CD14-positive monocyte (primary cell): ENCODE data around the gene GK2. TPM values are rescaled to one million over a fixed set of nuclear protein-coding genes. Genes with fewer than 3 reads are reported as not detected.

Experiments used
- DNase-seq, 3 donors: peaks; one replicate each; pipeline ENCODE4 v3.0.0-alpha.2; 2011 to 2022
- H2AFZ ChIP-seq: 2 replicates; pipeline ENCODE4 v1.6.0; 2012; ENCODE audit warnings: mild to moderate bottlenecking, low read depth, low read length, inconsistent platforms; ENCODE audit not compliant: insufficient read depth, poor library complexity, severe bottlenecking
- H3K27ac ChIP-seq, 2 donors: 1 replicate in 1 of 2; 2 replicates in 1 of 2; pipeline ENCODE4 v1.5.1; 2012 to 2013; ENCODE audit warnings: low read length in 2 of 2, control low read depth in 1 of 2, inconsistent platforms in 1 of 2, low read depth in 1 of 2, mild to moderate bottlenecking in 1 of 2
- H3K27me3 ChIP-seq, 2 donors: one replicate each; pipeline versions ENCODE4 v1.6.0 to v1.6.1; 2011 to 2013; ENCODE audit warnings: low read length in 2 of 2; ENCODE audit not compliant: control insufficient read depth in 2 of 2, insufficient read depth in 2 of 2
- H3K36me3 ChIP-seq, 2 donors: replicated peaks in 1 of 2; 1 replicate in 1 of 2; 2 replicates in 1 of 2; pipeline versions ENCODE4 v1.5.1 to v1.6.1; 2012 to 2013; ENCODE audit warnings: low read length in 2 of 2, control low read depth in 1 of 2, inconsistent platforms in 1 of 2, mild to moderate bottlenecking in 1 of 2; ENCODE audit not compliant: insufficient read depth in 2 of 2, control insufficient read depth in 1 of 2
- H3K4me1 ChIP-seq, 2 donors: 1 replicate in 1 of 2; 2 replicates in 1 of 2; pipeline versions ENCODE4 v1.5.1 to v1.6.1; 2012 to 2013; ENCODE audit warnings: low read length in 2 of 2, control low read depth in 1 of 2, inconsistent platforms in 1 of 2, mild to moderate bottlenecking in 1 of 2, moderate library complexity in 1 of 2; ENCODE audit not compliant: insufficient read depth in 2 of 2, control insufficient read depth in 1 of 2
- H3K4me2 ChIP-seq: replicated peaks from 2 replicates; pipeline ENCODE3; 2012; ENCODE audit warnings: low read length, moderate library complexity, mild to moderate bottlenecking; ENCODE audit not compliant: poor library complexity, severe bottlenecking; ENCODE audit errors: extremely low read depth
- H3K4me3 ChIP-seq, 3 experiments: fragments of 200-600 bp in 1 of 3; sonication (generic) in 1 of 3; replicated peaks in 1 of 3; 1 replicate in 2 of 3; 2 replicates in 1 of 3; pipeline ENCODE4 v1.5.1; 2011 to 2013; ENCODE audit warnings: low read length in 3 of 3, mild to moderate bottlenecking in 3 of 3, control low read depth in 2 of 3, low read depth in 2 of 3, inconsistent platforms in 1 of 3, moderate library complexity in 1 of 3
- H3K79me2 ChIP-seq: 2 replicates; pipeline ENCODE4 v1.6.0; 2012; ENCODE audit warnings: mild to moderate bottlenecking, control low read depth, inconsistent platforms, low read length, moderate library complexity; ENCODE audit not compliant: insufficient read depth
- H3K9ac ChIP-seq: 2 replicates; pipeline ENCODE4 v1.6.0; 2017; ENCODE audit warnings: low read length, mild to moderate bottlenecking; ENCODE audit not compliant: insufficient read depth, poor library complexity, severe bottlenecking
- H3K9me3 ChIP-seq, 2 donors: replicated peaks in 1 of 2; 1 replicate in 1 of 2; 2 replicates in 1 of 2; pipeline versions ENCODE4 v1.5.1 to v1.6.1; 2012 to 2013; ENCODE audit warnings: low read length in 2 of 2, control low read depth in 1 of 2; ENCODE audit not compliant: control insufficient read depth in 1 of 2, insufficient read depth in 1 of 2
- H4K20me1 ChIP-seq: 2 replicates; pipeline ENCODE4 v1.6.0; 2012; ENCODE audit warnings: mild to moderate bottlenecking, low read length, control low read depth, moderate library complexity; ENCODE audit not compliant: insufficient read depth
- H3K27ac Mint-ChIP-seq, 7 donors: one replicate each; pipeline ENCODE4 v1.8.0; 2020; ENCODE audit warnings: mild to moderate bottlenecking in 7 of 7, mixed read lengths in 7 of 7, moderate library complexity in 6 of 7, inconsistent platforms in 2 of 7
- H3K27me3 Mint-ChIP-seq, 3 donors: one replicate each; pipeline ENCODE4 v1.8.0; 2021 to 2022; ENCODE audit warnings: low read depth in 3 of 3, mild to moderate bottlenecking in 3 of 3, mixed read lengths in 3 of 3, moderate library complexity in 3 of 3, inconsistent platforms in 1 of 3
- H3K36me3 Mint-ChIP-seq, 2 donors: one replicate each; pipeline ENCODE4 v1.8.0; 2020; ENCODE audit warnings: mixed read lengths in 2 of 2, inconsistent platforms in 1 of 2, mild to moderate bottlenecking in 1 of 2
- H3K4me1 Mint-ChIP-seq: one replicate; pipeline ENCODE4 v1.8.0; 2020; ENCODE audit warnings: mild to moderate bottlenecking, mixed read lengths
- H3K4me3 Mint-ChIP-seq, 2 donors: one replicate each; pipeline ENCODE4 v1.8.0; 2020; ENCODE audit warnings: mild to moderate bottlenecking in 2 of 2, mixed read lengths in 2 of 2, moderate library complexity in 1 of 2
- H3K9me3 Mint-ChIP-seq, 7 donors: one replicate each; pipeline ENCODE4 v1.8.0; 2020 to 2022; ENCODE audit warnings: mixed read lengths in 7 of 7, mild to moderate bottlenecking in 6 of 7, moderate library complexity in 6 of 7, inconsistent platforms in 2 of 7
- WGBS: methylation state at CpG from one replicate; pipeline ENCODE4 v1.1.5; 2013; ENCODE audit warnings: missing lambda C conversion rate; ENCODE audit not compliant: insufficient coverage; 5-methylcytosine and 5-hydroxymethylcytosine counted together
- intact Hi-C, 2 donors: fragments of 100-400 bp; cut with micrococcal nuclease; formaldehyde crosslinking; loops; one replicate each; pipeline versions ENCODE4 v1.15.0 to v1.15.1; 2023
- polyA plus RNA-seq, 3 donors: library from polyadenylated mRNA; depleted of rRNA in 1 of 3; unstranded in 2 of 3; stranded (reverse) in 1 of 3; fragments of 300-500 nt in 2 of 3; fragments of >200 nt in 1 of 3; fragmentation: Illumina TruSeq in 2 of 3; gene quantifications; 1 replicate in 2 of 3; 2 replicates in 1 of 3; pipeline ENCODE4 v1.2.3, GENCODE V29; 2012 to 2021
- TF ChIP-seq, protein P1 (sequence below): fragments of 200-600 bp; IDR thresholded peaks from one replicate; pipeline ENCODE4 v1.8.0; 2022; ENCODE audit warnings: antibody characterized with exemption, mild to moderate bottlenecking

The GK2 gene
- polyA plus RNA-seq, 3 donors, result not detected

DNA sequence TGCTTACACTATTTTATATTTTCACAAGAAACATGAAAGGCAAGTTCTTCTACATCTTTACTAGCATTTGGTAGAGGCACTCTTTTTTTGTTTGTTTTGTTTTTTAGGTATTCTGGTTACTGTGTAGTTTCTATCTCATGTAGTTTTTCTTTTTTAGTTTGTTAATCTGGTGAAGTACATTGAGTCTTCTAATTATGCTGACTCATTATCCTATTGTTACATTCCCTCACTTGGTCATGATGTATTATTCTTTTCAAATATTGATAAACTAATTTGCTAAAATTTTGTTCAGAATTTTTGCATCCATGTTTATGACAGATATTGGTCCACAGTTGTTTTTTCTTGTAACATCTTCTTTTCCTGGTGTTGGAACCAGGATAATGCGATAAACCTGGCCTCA lies 4.7 kb downstream of the GK2 start:
- Histone ChIP-seq H3K9ac (no peak overlapping the region), H3K79me2 (no peaks in the 10 kb centered on the region), H2AFZ (no peak overlapping the region), H4K20me1 (no peaks in the 10 kb centered on the region), H3K4me2 (no peak overlapping the region), H3K9me3 (peaks cover 0 to 4% of the 10 kb centered on the region in 2 donors), H3K4me1 (no peaks in the 10 kb centered on the region), H3K27me3 (no peaks in the 10 kb centered on the region), H3K27ac (no peak overlapping the region), H3K4me3 (no peak overlapping the region), H3K36me3 (no peaks in the 10 kb centered on the region)
- H3K36me3 Mint-ChIP-seq, result no peaks in the 10 kb centered on the region
- H3K4me1 Mint-ChIP-seq, result no peaks in the 10 kb centered on the region
- H3K27ac Mint-ChIP-seq, result no peak overlapping the region
- TF ChIP-seq, protein P1, sequence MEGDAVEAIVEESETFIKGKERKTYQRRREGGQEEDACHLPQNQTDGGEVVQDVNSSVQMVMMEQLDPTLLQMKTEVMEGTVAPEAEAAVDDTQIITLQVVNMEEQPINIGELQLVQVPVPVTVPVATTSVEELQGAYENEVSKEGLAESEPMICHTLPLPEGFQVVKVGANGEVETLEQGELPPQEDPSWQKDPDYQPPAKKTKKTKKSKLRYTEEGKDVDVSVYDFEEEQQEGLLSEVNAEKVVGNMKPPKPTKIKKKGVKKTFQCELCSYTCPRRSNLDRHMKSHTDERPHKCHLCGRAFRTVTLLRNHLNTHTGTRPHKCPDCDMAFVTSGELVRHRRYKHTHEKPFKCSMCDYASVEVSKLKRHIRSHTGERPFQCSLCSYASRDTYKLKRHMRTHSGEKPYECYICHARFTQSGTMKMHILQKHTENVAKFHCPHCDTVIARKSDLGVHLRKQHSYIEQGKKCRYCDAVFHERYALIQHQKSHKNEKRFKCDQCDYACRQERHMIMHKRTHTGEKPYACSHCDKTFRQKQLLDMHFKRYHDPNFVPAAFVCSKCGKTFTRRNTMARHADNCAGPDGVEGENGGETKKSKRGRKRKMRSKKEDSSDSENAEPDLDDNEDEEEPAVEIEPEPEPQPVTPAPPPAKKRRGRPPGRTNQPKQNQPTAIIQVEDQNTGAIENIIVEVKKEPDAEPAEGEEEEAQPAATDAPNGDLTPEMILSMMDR, result no peak
- intact Hi-C loops, result no loop called here
- DNase-seq, result no peak
- H3K9me3 Mint-ChIP-seq, result peaks cover 0 to 6% (median 3%) of the 10 kb centered on the region in 7 donors
- WGBS, result no CpG with 5 or more reads among the region's 1 CpG
- peaks cover 0 to 1% (median 0%) of the 10 kb centered on the region in 3 donors for H3K27me3 Mint-ChIP-seq
- no peak overlapping the region for H3K4me3 Mint-ChIP-seq

DNA sequence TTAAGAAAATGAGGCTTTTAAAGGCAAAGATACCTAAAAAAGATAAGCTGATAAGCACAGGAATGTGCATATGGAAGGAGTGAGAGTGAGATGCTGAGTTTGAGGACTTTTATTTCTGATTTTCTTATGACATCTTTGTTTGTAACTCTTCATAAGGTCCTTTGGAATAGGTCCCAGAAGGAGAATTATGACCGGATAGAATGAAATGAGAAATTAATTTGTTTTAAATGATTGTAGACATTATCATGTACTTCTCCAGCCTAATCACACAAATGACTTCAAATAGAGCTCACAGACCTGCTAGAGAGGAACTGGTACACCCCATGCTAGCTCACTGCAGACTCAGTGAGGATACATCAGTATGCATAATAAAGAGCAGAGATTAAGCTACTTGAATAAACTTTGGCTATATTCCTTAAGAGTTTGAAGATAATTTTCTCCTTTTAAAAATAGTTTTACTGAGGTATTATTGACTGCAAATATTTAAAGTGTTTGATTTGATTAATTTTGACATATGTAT lies 5.6 kb downstream of the GK2 start:
- H3K27ac ChIP-seq, result no peak overlapping the region
- H3K27ac Mint-ChIP-seq, result no peak overlapping the region
- no peak overlapping the region for H3K9ac ChIP-seq
- no peaks in the 10 kb centered on the region for H3K9me3 ChIP-seq
- peaks cover 0 to 6% (median 0%) of the 10 kb centered on the region in 7 donors for H3K9me3 Mint-ChIP-seq
- H3K27me3 Mint-ChIP-seq, result peaks cover 0 to 1% (median 0%) of the 10 kb centered on the region in 3 donors
- H3K4me3 ChIP-seq, result no peak overlapping the region
- intact Hi-C loops, result no loop called here
- no peaks in the 10 kb centered on the region for H3K27me3 ChIP-seq
- no peak for DNase-seq
- no peaks in the 10 kb centered on the region for H4K20me1 ChIP-seq
- H3K4me2 ChIP-seq, result no peak overlapping the region
- H3K4me1 Mint-ChIP-seq, result no peaks in the 10 kb centered on the region
- H2AFZ ChIP-seq, result no peak overlapping the region
- H3K79me2 ChIP-seq, result no peaks in the 10 kb centered on the region
- no peaks in the 10 kb centered on the region for H3K36me3 Mint-ChIP-seq
- TF ChIP-seq, protein P1, result no peak
- H3K4me1 ChIP-seq, result no peaks in the 10 kb centered on the region
- H3K36me3 ChIP-seq, result no peaks in the 10 kb centered on the region
- no peak overlapping the region for H3K4me3 Mint-ChIP-seq
- WGBS, result no CpG with 5 or more reads among the region's 1 CpG
